Measurements from ENCODE around the gene SEC61B. TPM values are rescaled to one million over a fixed set of nuclear protein-coding genes. Genes with fewer than 3 reads are reported as not detected.
"Not testable (repeated sequence)": the region's sequence is repeated elsewhere in the genome, so short reads cannot be mapped to it uniquely, and the experiment has no call there.

Gene SEC61B
- total RNA-seq, 1 experiment from 2014 or later, result 238 TPM

- no TSS peak for BruUV-seq (replicated peaks)
- no peak for TF ChIP-seq CTCF (IDR thresholded peaks at IDR 0.05; ENCODE audit: unreplicated experiment)
- ChIA-PET CTCF (no interaction called here), POLR2A (no interaction called here)
- Mint-ChIP-seq H3K27ac (ENCODE audit: low read depth, unreplicated experiment) (no peak overlapping the region), H3K4me1 (ENCODE audit: insufficient read depth, unreplicated experiment) (no peaks in the 10 kb centered on the region), H3K36me3 (ENCODE audit: insufficient read depth, unreplicated experiment) (peaks cover 29% of the 10 kb centered on the region), H3K9me3 (ENCODE audit: unreplicated experiment) (no peaks in the 10 kb centered on the region), H3K27me3 (ENCODE audit: insufficient read depth, unreplicated experiment) (no peaks in the 10 kb centered on the region), H3K4me3 (ENCODE audit: unreplicated experiment) (no peak overlapping the region)
- DNase-seq (ENCODE audit: unreplicated experiment), result no peak
- intact Hi-C loops (cut with micrococcal nuclease), result no loop called here
Observed at GRCh38 chr9:99235926-99236634, 14.0 kb downstream of the SEC61B start.

GRCh38 chr9:99237356-99237755, 15.3 kb downstream of the SEC61B start:
- intact Hi-C loops (cut with micrococcal nuclease), result no loop called here
- ChIA-PET CTCF (interaction anchor here (0.6 kb wide), 1 partner anchor 581 kb away, joined by 3 read pairs; no protein-coding TSS in a partner anchor), POLR2A (no interaction called here)
- Mint-ChIP-seq H3K27ac (ENCODE audit: low read depth, unreplicated experiment) (no peak overlapping the region), H3K9me3 (ENCODE audit: unreplicated experiment) (no peaks in the 10 kb centered on the region), H3K4me1 (ENCODE audit: insufficient read depth, unreplicated experiment) (no peaks in the 10 kb centered on the region), H3K4me3 (ENCODE audit: unreplicated experiment) (no peak overlapping the region), H3K27me3 (ENCODE audit: insufficient read depth, unreplicated experiment) (no peaks in the 10 kb centered on the region), H3K36me3 (ENCODE audit: insufficient read depth, unreplicated experiment) (peaks cover 18% of the 10 kb centered on the region)
- TF ChIP-seq CTCF (IDR thresholded peaks at IDR 0.05; ENCODE audit: unreplicated experiment), result no peak
- no peak for DNase-seq (ENCODE audit: unreplicated experiment)
- no TSS peak for BruUV-seq (replicated peaks)

GRCh38 chr9:99237849-99238248, 15.8 kb downstream of the SEC61B start:
- H3K9me3 Mint-ChIP-seq (ENCODE audit: unreplicated experiment); H3K4me1 Mint-ChIP-seq (ENCODE audit: insufficient read depth, unreplicated experiment); H3K4me3 Mint-ChIP-seq (ENCODE audit: unreplicated experiment); BruUV-seq (replicated peaks); DNase-seq (ENCODE audit: unreplicated experiment); H3K27me3 Mint-ChIP-seq (ENCODE audit: insufficient read depth, unreplicated experiment); intact Hi-C loops (cut with micrococcal nuclease): not testable (repeated sequence)
- Mint-ChIP-seq H3K36me3 (ENCODE audit: insufficient read depth, unreplicated experiment) (peaks cover 13% of the 10 kb centered on the region), H3K27ac (ENCODE audit: low read depth, unreplicated experiment) (peak overlapping the region; percentile 49)
- ChIA-PET POLR2A (interaction anchor here (0.8 kb wide), 1 partner anchor 825 kb away, joined by 3 read pairs; no protein-coding TSS in a partner anchor), CTCF (interaction anchor here (0.6 kb wide), 1 partner anchor 978 kb away, joined by 4 read pairs; no protein-coding TSS in a partner anchor)

- ChIA-PET CTCF (interaction anchor here (0.6 kb wide), 1 partner anchor 979 kb away, joined by 4 read pairs; no protein-coding TSS in a partner anchor), POLR2A (interaction anchor here (0.8 kb wide), 1 partner anchor 825 kb away, joined by 3 read pairs; no protein-coding TSS in a partner anchor)
- Mint-ChIP-seq H3K27me3 (ENCODE audit: insufficient read depth, unreplicated experiment) (no peaks in the 10 kb centered on the region), H3K9me3 (ENCODE audit: unreplicated experiment) (no peaks in the 10 kb centered on the region), H3K27ac (ENCODE audit: low read depth, unreplicated experiment) (peak overlapping the region; percentile 49), H3K4me3 (ENCODE audit: unreplicated experiment) (no peak overlapping the region), H3K4me1 (ENCODE audit: insufficient read depth, unreplicated experiment) (no peaks in the 10 kb centered on the region), H3K36me3 (ENCODE audit: insufficient read depth, unreplicated experiment) (peaks cover 8% of the 10 kb centered on the region)
- BruUV-seq (replicated peaks), result no TSS peak
- intact Hi-C loops (cut with micrococcal nuclease), result no loop called here
- no peak for DNase-seq (ENCODE audit: unreplicated experiment)
- TF ChIP-seq CTCF (IDR thresholded peaks at IDR 0.05; ENCODE audit: unreplicated experiment), result no peak
Observed at GRCh38 chr9:99238331-99238730, 16.2 kb downstream of the SEC61B start.

Measured in MCF 10A (cell line).